Pancreas (tissue), 10 donors: ENCODE data around the gene TFAP2E. TPM values are rescaled to one million over a fixed set of nuclear protein-coding genes. Genes with fewer than 3 reads are reported as not detected.
A peak's percentile ranks its signal among the peaks of the same experiment; 100 is the strongest.

ENCODE experiments used
- ATAC-seq, 4 donors: fragments of 200-7000 bp; cut with Tn5 transposase; one replicate each; pipeline versions ENCODE4 v1.8.0 to v1.9.1; 2020; ENCODE audit warnings: mild to moderate bottlenecking in 4 of 4, moderate library complexity in 4 of 4
- DNase-seq, 6 donors: peaks; one replicate each; pipeline ENCODE4 v3.0.0-alpha.2; 2020
- FAIRE-seq: peaks from 2 replicates; lab custom pipeline; 2012; peaks lifted over from hg19 to GRCh38; lab: Jason Lieb, UNC
- H3K27ac ChIP-seq, 4 donors: fragments of 200-600 bp; sonication (generic); 1 replicate in 3 of 4; 2 replicates in 1 of 4; pipeline versions ENCODE4 v1.5.0 to v1.8.0; 2020
- H3K27me3 ChIP-seq, 4 donors: fragments of 200-600 bp; one replicate each; pipeline ENCODE4 v1.8.0; 2021
- H3K36me3 ChIP-seq, 3 donors: fragments of 200-600 bp; sonication (generic) in 1 of 3; one replicate each; pipeline versions ENCODE4 v1.5.0 to v1.8.0; 2020 to 2021
- H3K4me1 ChIP-seq, 3 donors: fragments of 200-600 bp; one replicate each; pipeline ENCODE4 v1.8.0; 2021
- H3K4me3 ChIP-seq, 4 donors: fragments of 200-600 bp; sonication (generic) in 2 of 4; one replicate each; pipeline versions ENCODE4 v1.5.0 to v1.8.0; 2020 to 2021
- H3K9me3 ChIP-seq, 4 donors: fragments of 200-600 bp; one replicate each; pipeline ENCODE4 v1.8.0; 2021
- WGBS, 2 donors: extraction: QIAGEN DNeasy Blood & Tissue Kit; methylation state at CpG; one replicate each; pipeline ENCODE4 v1.1.7; 2013; 5-methylcytosine and 5-hydroxymethylcytosine counted together
- intact Hi-C, 3 donors: fragments of 100-400 bp; cut with DNase I; formaldehyde crosslinking; loops; one replicate each; pipeline versions ENCODE4 v1.11.1 to v1.14.2; 2022
- polyA plus RNA-seq, 2 donors: library from polyadenylated mRNA; stranded (reverse); fragments of 200-250 nt; gene quantifications; one replicate each; pipeline ENCODE4 v1.2.3, GENCODE V29; 2013
- total RNA-seq, 6 donors: library from RNA; stranded (reverse); fragmentation: NEBNext Ultra II Directional in 4 of 6; extraction: Animal tissue kit (Norgen Biotek cat#: 25700) in 4 of 6; gene quantifications; one replicate each; pipeline versions ENCODE4 v1.2.1 to v1.2.4, GENCODE V29; 2021 to 2023
- TF ChIP-seq, protein P1 (sequence below), 4 donors: fragments of 200-600 bp; sonication (generic) in 3 of 4; IDR thresholded peaks; one replicate each; pipeline versions ENCODE4 v1.5.0 to v1.8.0; 2021; ENCODE audit warnings: antibody characterized with exemption in 4 of 4
- donor health status: healthy with polysubstance abuse.
- donor health status: DM: no; HTN: no; CAD: no; lungs with moderate emphysema.
- donor health status: DM: no; HTN: no; CAD: no.
- donor health status: control.
- donor health status: control.
- donor health status: Bipolar disorder and iron deficiency.
- donor health status: DM: yes; HTN: yes; CAD: no.
- donor health status: DM: no; HTN: no; CAD: no.
- donor health status: DM: no; HTN: no; CAD: no.
- donor health status: DM: yes; HTN: yes; CAD: no.

TFAP2E gene
- total and polyA plus RNA-seq, 8 donors, result 0.08 to 2.0 (median 0.25) TPM

GRCh38 chr1:35561972-35562680 lies 11.0 kb upstream of the TFAP2E start:
- ATAC-seq (no peak), FAIRE-seq (no peak), DNase-seq (peak in 1 of 6 donors; percentile 67)
- intact Hi-C loops, result loop anchor here in 2 of 3 donors (5.0 kb wide), 2 partner anchors 110 to 360 kb away; no protein-coding TSS in a partner anchor
- H3K36me3 ChIP-seq, result no peaks in the 10 kb centered on the region
- H3K4me3 ChIP-seq, result no peak overlapping the region
- H3K9me3 ChIP-seq, result no peaks in the 10 kb centered on the region
- 92% methylated on average over 15 of the region's 15 CpGs for WGBS, 2 donors
- peaks cover 0 to 7% (median 0%) of the 10 kb centered on the region in 3 donors for H3K4me1 ChIP-seq
- TF ChIP-seq, protein P1, sequence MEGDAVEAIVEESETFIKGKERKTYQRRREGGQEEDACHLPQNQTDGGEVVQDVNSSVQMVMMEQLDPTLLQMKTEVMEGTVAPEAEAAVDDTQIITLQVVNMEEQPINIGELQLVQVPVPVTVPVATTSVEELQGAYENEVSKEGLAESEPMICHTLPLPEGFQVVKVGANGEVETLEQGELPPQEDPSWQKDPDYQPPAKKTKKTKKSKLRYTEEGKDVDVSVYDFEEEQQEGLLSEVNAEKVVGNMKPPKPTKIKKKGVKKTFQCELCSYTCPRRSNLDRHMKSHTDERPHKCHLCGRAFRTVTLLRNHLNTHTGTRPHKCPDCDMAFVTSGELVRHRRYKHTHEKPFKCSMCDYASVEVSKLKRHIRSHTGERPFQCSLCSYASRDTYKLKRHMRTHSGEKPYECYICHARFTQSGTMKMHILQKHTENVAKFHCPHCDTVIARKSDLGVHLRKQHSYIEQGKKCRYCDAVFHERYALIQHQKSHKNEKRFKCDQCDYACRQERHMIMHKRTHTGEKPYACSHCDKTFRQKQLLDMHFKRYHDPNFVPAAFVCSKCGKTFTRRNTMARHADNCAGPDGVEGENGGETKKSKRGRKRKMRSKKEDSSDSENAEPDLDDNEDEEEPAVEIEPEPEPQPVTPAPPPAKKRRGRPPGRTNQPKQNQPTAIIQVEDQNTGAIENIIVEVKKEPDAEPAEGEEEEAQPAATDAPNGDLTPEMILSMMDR (IDR thresholded peaks at IDR 0.05), result no peak
- no peaks in the 10 kb centered on the region for H3K27me3 ChIP-seq
- H3K27ac ChIP-seq, result no peak overlapping the region

GRCh38 chr1:35563166-35563565 lies 9.9 kb upstream of the TFAP2E start:
- Histone ChIP-seq H3K4me3 (no peak overlapping the region), H3K9me3 (no peaks in the 10 kb centered on the region), H3K27me3 (no peaks in the 10 kb centered on the region), H3K36me3 (no peaks in the 10 kb centered on the region), H3K27ac (no peak overlapping the region), H3K4me1 (peaks cover 0 to 5% (median 0%) of the 10 kb centered on the region in 3 donors)
- intact Hi-C loops, result loop anchor here in 2 of 3 donors (5.0 kb wide), 2 partner anchors 111 to 361 kb away; no protein-coding TSS in a partner anchor
- ATAC-seq (no peak), FAIRE-seq (no peak), DNase-seq (peak in 1 of 6 donors; percentile 60)
- TF ChIP-seq, protein P1 (IDR thresholded peaks at IDR 0.05), result no peak
- WGBS, 2 donors, result 86 to 92% methylated on average over 12 of the region's 12 CpGs

- 66 to 69% methylated on average over 9 of the region's 9 CpGs for WGBS, 2 donors
- Histone ChIP-seq H3K27me3 (no peaks in the 10 kb centered on the region), H3K4me3 (no peak overlapping the region), H3K4me1 (no peaks in the 10 kb centered on the region), H3K27ac (no peak overlapping the region), H3K36me3 (no peaks in the 10 kb centered on the region), H3K9me3 (no peaks in the 10 kb centered on the region)
- DNase-seq (peak; percentile 61 to 88 (median 81)), ATAC-seq (peak; percentile 38 to 68 (median 62)), FAIRE-seq (no peak)
- TF ChIP-seq, protein P1 (IDR thresholded peaks at IDR 0.05), result peak; percentile 56 to 73 (median 67)
- intact Hi-C loops, result loop anchor here in 2 of 3 donors (5.0 kb wide), 2 partner anchors 112 to 362 kb away; no protein-coding TSS in a partner anchor
Measured at GRCh38 chr1:35564037-35564883, 8.9 kb upstream of the TFAP2E start.

GRCh38 chr1:35564884-35565741 lies 8.0 kb upstream of the TFAP2E start:
- Histone ChIP-seq H3K9me3 (no peaks in the 10 kb centered on the region), H3K27ac (no peak overlapping the region), H3K4me3 (no peak overlapping the region), H3K27me3 (no peaks in the 10 kb centered on the region), H3K4me1 (no peaks in the 10 kb centered on the region), H3K36me3 (no peaks in the 10 kb centered on the region)
- no peak for ATAC-seq
- FAIRE-seq, result no peak
- TF ChIP-seq, protein P1 (IDR thresholded peaks at IDR 0.05), result no peak
- DNase-seq, result peak in 1 of 6 donors; percentile 73
- WGBS, 2 donors, result 82 to 86% methylated on average over 28 of the region's 28 CpGs
- intact Hi-C loops, result loop anchor here in 2 of 3 donors (5.0 kb wide), 4 partner anchors 113 to 363 kb away; partner anchors contain the start of gene C1orf216 (in 2 of the 2)
